ENCODE data around the gene CACNA1C. TPM values are rescaled to one million over a fixed set of nuclear protein-coding genes. Genes with fewer than 3 reads are reported as not detected.
A peak's percentile ranks its signal among the peaks of the same experiment; 100 is the strongest.

The CACNA1C gene
- total and polyA plus RNA-seq, 2 of the 4 experiments (the other 2 are of a cell fraction) = 1.6 to 2.6 TPM

- peak; percentile 45 for DNase-seq
- Histone ChIP-seq H4K91ac (ENCODE audit: insufficient read depth, low read depth, low read length) (no peak overlapping the region), H2BK20ac (ENCODE audit: low read depth, low read length) (no peak overlapping the region), H3K9me1 (ENCODE audit: insufficient read depth, low read length) (no peaks in the 10 kb centered on the region; the same call in 1 of the 2 replicates), H2AFZ (replicated peaks; ENCODE audit: low read length, poor library complexity) (no peak overlapping the region), H3K56ac (ENCODE audit: extremely low read depth, insufficient read depth, low read length) (no peak overlapping the region), H3K4ac (ENCODE audit: low read depth, low read length) (no peak overlapping the region), H3K79me1 (ENCODE audit: low read depth in 1 of 2, low read length in 2 of 2) (no peaks in the 10 kb centered on the region), H3K36me3 (ENCODE audit: control insufficient read depth, insufficient read depth, low read length) (no peaks in the 10 kb centered on the region), H3K27me3 (ENCODE audit: control insufficient read depth, insufficient read depth, low read length) (no peaks in the 10 kb centered on the region), H3K9me3 (ENCODE audit: control insufficient read depth, insufficient read depth, low read length) (no peaks in the 10 kb centered on the region), H4K8ac (ENCODE audit: low read depth in 2 of 2, low read length in 2 of 2) (no peak overlapping the region), H3K27ac (ENCODE audit: insufficient read depth, low read length) (no peak overlapping the region), H3K18ac (ENCODE audit: low read depth, low read length) (no peak overlapping the region), H3K4me1 (ENCODE audit: control insufficient read depth, insufficient read depth, low read length) (peaks cover 8% of the 10 kb centered on the region; the same call in 1 of the 2 replicates), H3K4me3 (ENCODE audit: insufficient read depth, low read depth, low read length) (no peak overlapping the region), H2BK5ac (ENCODE audit: low read depth, low read length, poor library complexity, severe bottlenecking) (no peak overlapping the region), H3K4me2 (ENCODE audit: low read depth, low read length) (no peak overlapping the region), H3K14ac (replicated peaks; ENCODE audit: low read depth, low read length) (no peak overlapping the region), H3K23ac (ENCODE audit: low read depth, low read length) (no peak overlapping the region), H3K9ac (ENCODE audit: low read depth, low read length) (no peak overlapping the region), H4K5ac (ENCODE audit: low read depth, low read length) (no peak overlapping the region), H2AK9ac (replicated peaks; ENCODE audit: low read depth, low read length, poor library complexity) (no peak overlapping the region), H2BK15ac (ENCODE audit: low read depth, low read length) (no peak overlapping the region), H4K20me1 (ENCODE audit: insufficient read depth, low read length) (no peaks in the 10 kb centered on the region), H2AK5ac (ENCODE audit: low read depth, low read length) (no peak overlapping the region), H2BK120ac (ENCODE audit: low read depth, low read length) (no peak overlapping the region)
- ChIA-PET CTCF (no interaction called here), POLR2A (ENCODE audit: unreplicated experiment) (no interaction called here)
- no CpG with 5 or more reads among the region's 18 CpGs for WGBS, 2 experiments (ENCODE audit: extremely low coverage in 2 of 2, insufficient read length in 1 of 2)
- TF ChIP-seq USF2 (IDR thresholded peaks at IDR 0.05; ENCODE audit: low read depth, low read length) = no peak
- TF ChIP-seq RCOR1 (IDR thresholded peaks at IDR 0.05; ENCODE audit: insufficient replicate concordance, low read length) = no peak
- no peak for TF ChIP-seq ELK1 (IDR thresholded peaks at IDR 0.05; ENCODE audit: borderline replicate concordance, low read depth, low read length)
- no peak for TF ChIP-seq CHD1 (IDR thresholded peaks at IDR 0.05; ENCODE audit: low read depth, low read length)
- peak; percentile 24; the same call in 1 of the 2 replicates for ATAC-seq (ENCODE audit: low read depth)
- no TSS peak for BruUV-seq (replicated peaks)
- dilution Hi-C loops (cut with HindIII; ENCODE audit: low sequenced_read_pairs, unreplicated experiment) = no loop called here
- in situ Hi-C loops (cut with MboI; ENCODE audit: low sequenced_read_pairs) = no loop called here
- intact Hi-C loops (cut with micrococcal nuclease) = no loop called here
Measured at GRCh38 chr12:2208837-2209635, 156.2 kb downstream of the CACNA1C start.

All from IMR-90 (cell line).